Measurements from ENCODE around the gene COL25A1.

The COL25A1 gene

DNA sequence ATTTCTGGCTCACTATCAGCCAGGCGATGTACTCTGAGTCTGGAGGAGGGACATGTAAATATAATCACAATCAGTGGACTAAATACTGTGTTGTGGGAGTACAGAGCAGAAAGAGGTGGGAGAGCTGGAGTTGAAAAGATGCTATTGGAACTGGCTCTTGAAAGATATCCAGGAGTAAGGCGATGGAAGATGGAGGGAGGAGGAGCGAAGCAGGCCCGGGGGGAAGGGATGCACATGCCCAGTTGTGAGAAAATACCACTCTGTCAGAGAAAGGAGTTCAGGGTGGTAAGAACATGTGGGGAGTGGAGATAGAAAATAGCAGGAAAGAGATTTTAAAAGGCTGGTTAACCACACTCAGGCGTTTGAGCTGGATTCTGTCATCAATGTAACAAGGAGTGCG lies 322.7 kb downstream of the COL25A1 start:
- TF ChIP-seq, protein P1, sequence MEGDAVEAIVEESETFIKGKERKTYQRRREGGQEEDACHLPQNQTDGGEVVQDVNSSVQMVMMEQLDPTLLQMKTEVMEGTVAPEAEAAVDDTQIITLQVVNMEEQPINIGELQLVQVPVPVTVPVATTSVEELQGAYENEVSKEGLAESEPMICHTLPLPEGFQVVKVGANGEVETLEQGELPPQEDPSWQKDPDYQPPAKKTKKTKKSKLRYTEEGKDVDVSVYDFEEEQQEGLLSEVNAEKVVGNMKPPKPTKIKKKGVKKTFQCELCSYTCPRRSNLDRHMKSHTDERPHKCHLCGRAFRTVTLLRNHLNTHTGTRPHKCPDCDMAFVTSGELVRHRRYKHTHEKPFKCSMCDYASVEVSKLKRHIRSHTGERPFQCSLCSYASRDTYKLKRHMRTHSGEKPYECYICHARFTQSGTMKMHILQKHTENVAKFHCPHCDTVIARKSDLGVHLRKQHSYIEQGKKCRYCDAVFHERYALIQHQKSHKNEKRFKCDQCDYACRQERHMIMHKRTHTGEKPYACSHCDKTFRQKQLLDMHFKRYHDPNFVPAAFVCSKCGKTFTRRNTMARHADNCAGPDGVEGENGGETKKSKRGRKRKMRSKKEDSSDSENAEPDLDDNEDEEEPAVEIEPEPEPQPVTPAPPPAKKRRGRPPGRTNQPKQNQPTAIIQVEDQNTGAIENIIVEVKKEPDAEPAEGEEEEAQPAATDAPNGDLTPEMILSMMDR (IDR thresholded peaks at IDR 0.05; ENCODE audit: control insufficient read depth, insufficient read depth, low read depth, low read length, missing control alignments) = no peak
- no peak for DNase-seq (ENCODE audit: low read depth)
- no peak overlapping the region for H3K4me3 ChIP-seq (ENCODE audit: control insufficient read depth, low read depth, low read length)

DNA sequence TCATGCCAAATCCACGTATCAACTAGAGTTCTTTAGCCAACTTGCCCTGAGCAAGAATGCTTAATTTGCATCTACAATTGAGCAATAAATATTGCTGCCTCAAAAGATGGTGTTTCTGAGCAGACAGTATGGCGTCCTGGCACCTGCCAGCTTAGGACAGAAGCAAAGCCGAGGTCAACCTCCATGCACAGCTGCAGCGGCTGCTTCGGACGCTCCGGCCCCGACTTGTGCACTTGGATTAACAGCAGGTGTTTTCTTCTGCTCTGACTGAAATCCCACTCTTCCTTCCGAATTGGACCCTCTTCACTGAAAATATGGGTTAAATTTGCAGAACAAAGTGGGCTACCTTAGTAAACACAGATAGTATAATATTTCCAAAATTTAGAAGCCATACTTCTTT lies 324.4 kb downstream of the COL25A1 start:
- DNase-seq (ENCODE audit: low read depth) = no peak
- TF ChIP-seq, protein P1 (IDR thresholded peaks at IDR 0.05; ENCODE audit: control insufficient read depth, insufficient read depth, low read depth, low read length, missing control alignments) = no peak
- H3K4me3 ChIP-seq (ENCODE audit: control insufficient read depth, low read depth, low read length) = no peak overlapping the region

DNA sequence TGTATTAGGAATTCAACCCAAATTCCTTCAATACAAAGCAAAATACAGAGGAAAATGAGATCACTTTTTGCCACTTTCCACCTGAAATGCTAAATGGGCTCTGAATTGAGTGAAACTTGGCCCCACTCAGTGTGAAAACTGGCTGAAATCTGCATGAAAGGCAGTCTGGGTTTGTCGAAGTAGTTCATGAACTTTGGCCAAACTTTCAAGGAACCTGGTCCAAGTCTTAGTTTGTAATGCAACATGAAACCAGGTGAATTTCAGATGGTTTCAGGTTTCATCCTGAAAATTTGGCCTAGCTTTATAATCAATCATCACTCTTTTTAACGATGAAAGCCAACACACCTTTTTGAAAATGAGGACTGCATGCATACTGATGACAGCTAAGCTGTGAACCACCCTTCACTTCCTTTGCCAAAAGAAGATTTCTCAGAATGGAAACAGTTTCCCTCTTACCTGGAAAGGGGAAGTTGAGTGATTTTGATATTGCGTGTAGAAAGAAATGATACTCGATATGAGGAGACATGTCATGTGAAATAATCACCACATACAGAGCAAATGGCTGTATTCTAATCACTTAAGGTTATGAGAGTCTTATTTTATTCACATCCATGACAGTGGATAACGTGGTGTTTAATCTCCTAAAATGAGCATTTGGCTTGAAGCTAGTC lies 329.7 kb downstream of the COL25A1 start:
- no peak overlapping the region for H3K4me3 ChIP-seq (ENCODE audit: control insufficient read depth, low read depth, low read length)
- TF ChIP-seq, protein P1 (IDR thresholded peaks at IDR 0.05; ENCODE audit: control insufficient read depth, insufficient read depth, low read depth, low read length, missing control alignments) = no peak
- no peak for DNase-seq (ENCODE audit: low read depth)

DNA sequence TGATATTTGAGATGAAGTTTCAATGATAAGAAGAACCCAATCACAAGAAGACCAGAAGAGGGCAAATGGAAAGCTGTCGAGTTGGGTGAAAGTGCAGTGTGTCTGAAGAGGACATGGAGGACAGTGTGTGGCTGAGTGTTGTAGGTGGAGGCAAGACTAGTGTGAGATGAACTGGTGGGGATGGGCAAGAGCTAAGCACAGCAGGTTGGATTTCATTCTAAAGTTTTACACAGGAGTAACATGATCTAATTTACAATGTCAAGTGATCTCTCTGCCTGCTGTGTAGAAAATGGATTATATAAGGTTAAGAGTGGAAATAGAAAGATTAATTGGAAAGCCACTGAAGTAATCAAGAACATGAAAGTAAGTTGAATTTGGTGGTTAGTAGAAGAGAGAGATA lies 331.0 kb downstream of the COL25A1 start:
- H3K4me3 ChIP-seq (ENCODE audit: control insufficient read depth, low read depth, low read length) = no peak overlapping the region
- TF ChIP-seq, protein P1 (IDR thresholded peaks at IDR 0.05; ENCODE audit: control insufficient read depth, insufficient read depth, low read depth, low read length, missing control alignments) = no peak
- DNase-seq (ENCODE audit: low read depth) = no peak

DNA sequence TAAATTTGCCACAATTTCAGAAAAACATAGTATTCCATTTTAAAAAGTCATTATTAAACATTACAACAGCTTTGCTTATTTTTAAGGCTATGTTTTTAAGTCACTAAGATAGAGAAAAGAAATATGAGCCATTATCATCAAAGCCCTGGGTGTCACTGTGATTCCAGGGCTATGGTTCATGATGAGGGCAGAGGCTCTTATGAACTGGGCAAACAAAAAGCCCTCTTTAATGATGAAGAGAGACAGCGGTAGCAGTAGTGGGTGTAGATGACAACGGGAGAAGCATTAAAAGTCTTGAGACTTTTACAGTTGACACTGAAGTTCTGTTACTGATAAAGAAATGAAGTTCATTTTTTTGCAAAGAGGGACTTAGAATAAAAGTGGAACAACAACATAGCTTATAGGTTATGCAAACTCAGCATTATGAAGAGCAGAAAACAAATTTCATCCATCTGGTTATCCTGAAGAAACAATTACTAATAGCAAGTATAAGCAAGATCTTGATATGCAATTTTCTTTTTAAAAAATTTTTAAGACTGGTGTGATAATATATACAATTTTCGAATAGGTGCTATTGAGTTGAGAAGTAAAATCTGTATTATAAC lies 336.9 kb downstream of the COL25A1 start:
- H3K4me3 ChIP-seq (ENCODE audit: control insufficient read depth, low read depth, low read length) = no peak overlapping the region
- TF ChIP-seq, protein P1 (IDR thresholded peaks at IDR 0.05; ENCODE audit: control insufficient read depth, insufficient read depth, low read depth, low read length, missing control alignments) = no peak
- DNase-seq (ENCODE audit: low read depth) = no peak

DNA sequence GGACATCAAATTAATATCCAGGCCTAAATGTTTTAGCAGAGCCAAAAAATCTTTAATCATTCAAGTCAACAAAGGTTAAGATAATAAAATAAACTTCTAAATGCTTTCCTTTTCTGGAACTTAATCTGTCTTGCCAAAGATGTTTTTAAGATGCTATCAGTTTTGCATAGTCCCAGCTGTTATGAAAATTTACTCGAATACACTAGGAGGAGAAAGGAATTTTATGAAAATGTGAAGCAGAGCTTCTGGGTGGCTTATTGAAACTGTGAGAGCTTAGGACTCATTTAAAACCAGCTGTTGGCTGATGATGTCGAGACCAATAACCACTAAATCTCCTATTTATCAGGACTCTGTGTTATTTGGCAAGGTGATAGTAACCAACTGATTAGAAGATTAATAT lies 337.4 kb downstream of the COL25A1 start:
- TF ChIP-seq, protein P1 (IDR thresholded peaks at IDR 0.05; ENCODE audit: control insufficient read depth, insufficient read depth, low read depth, low read length, missing control alignments) = no peak
- no peak for DNase-seq (ENCODE audit: low read depth)
- H3K4me3 ChIP-seq (ENCODE audit: control insufficient read depth, low read depth, low read length) = no peak overlapping the region

Measured in AG09309 (cell line).